SK-MEL-5 (cell line): ENCODE data around the gene SLIT3. TPM values are rescaled to one million over a fixed set of nuclear protein-coding genes. Genes with fewer than 3 reads are reported as not detected.

Experiments used
- DNase-seq: peaks from one replicate; pipeline ENCODE4 v3.0.0-alpha.2; 2016; ENCODE audit warnings: low read depth, low spot score
- in situ Hi-C: cut with HindIII; loops from 2 replicates; pipeline ENCODE4 v1.10.0; 2016; ENCODE audit warnings: low sequenced_read_pairs, high pct_unique_total_duplicates, low pct_unique_long_range_greater_than_20kb
- total RNA-seq: library from RNA; depleted of rRNA; stranded (reverse); fragments of >200 nt; shearing (Covaris generic); gene quantifications from 2 replicates; pipeline ENCODE4 v1.2.3, GENCODE V29; 2014

The SLIT3 gene
- total RNA-seq, 1 experiment from 2014 or later = 0.63 TPM

DNA sequence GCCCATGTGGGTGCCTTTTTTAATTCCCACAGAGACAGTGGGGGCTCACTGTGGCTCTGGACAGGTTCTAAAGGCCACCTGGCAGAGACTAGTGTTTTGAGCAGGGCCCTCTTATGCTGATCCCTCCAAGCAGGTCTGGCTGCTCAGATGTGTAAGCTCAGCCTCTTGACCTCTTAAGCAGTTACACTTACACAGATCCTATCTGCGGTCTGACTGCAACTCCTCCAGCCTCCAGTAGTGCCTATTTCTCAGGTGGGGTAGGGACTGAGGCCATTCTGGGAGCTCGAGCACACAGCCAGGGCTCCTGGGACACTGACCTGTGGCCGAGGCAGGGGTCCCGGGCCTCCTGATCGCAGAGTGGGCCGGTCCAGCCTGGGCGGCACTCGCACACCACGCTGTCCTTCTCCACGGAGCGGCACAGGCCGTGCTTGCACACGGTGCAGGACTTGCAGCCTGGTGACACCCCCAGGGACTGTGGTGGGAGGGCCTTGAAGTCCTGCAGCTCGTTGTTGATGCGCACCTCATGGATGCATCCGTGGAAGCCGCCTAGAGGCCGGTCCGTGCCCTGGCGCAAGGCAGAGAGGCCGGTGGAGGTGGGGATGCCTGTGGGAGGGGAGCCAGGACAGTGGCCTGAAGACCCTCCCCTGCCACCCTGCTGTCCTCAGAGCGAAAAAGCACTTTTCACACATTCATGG is 629.9 kb downstream of the SLIT3 start:
- DNase-seq = peak; percentile 11
- in situ Hi-C loops = no loop called here

DNA sequence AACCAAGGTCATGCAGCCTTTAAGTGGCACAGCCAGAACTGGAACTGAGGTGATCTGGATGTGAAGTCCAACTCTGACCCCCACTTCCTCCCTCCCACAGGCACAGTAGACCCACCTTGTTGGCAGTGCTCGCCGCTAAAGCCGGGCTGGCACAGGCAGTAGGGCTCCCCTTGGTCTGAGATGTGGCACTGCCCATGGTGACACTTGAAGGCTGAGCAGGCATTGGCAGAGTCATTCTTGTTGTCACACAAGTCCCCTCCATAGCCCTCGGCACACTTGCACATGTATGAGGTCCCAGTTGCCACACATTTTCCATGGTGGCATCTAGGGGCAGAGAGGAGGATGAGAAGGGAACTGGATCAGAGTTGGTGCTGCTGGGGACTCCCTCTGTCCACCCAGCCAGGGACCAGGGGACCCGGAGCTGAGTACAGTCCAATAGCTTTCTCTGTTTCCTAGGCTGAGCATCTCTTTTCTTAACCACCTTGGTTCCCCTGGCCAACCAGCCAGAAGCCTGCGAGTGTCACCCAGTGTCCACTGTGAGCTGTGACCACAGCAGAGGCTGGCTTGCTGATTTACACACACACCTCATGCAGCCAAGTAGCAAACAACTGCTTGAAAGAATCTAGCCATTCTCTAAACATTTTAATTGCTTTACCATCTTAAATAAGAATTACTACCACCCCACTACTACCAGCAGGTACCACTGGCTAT is 631.1 kb downstream of the SLIT3 start:
- DNase-seq = no peak
- in situ Hi-C loops = no loop called here

- in situ Hi-C loops = no loop called here
- DNase-seq = no peak
These were observed 631.8 kb downstream of the SLIT3 start for GRCh38 chr5:168669156-168669555.

DNA sequence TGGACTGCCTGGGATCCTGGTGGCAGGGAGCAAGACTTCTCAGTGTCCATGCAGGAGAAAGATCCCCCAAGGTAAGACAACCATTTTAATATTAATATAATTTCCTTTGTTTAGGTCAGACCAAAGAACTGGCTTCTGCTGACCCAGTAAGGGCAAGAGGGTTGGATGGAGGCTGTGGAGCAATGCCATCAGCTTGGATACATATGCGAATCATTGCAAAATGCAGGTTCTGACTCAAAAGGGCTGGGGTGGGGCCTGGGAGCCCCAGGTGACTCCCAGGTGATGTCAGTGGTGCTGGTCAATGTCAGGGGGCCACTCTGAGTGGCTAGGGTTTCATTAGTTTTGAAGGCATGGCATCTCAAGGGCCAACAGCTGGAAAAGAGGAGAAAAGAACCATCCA is 632.9 kb downstream of the SLIT3 start:
- no peak for DNase-seq
- in situ Hi-C loops = no loop called here

- in situ Hi-C loops = no loop called here
- DNase-seq = no peak
These were observed 633.6 kb downstream of the SLIT3 start for GRCh38 chr5:168667301-168667840.

DNA sequence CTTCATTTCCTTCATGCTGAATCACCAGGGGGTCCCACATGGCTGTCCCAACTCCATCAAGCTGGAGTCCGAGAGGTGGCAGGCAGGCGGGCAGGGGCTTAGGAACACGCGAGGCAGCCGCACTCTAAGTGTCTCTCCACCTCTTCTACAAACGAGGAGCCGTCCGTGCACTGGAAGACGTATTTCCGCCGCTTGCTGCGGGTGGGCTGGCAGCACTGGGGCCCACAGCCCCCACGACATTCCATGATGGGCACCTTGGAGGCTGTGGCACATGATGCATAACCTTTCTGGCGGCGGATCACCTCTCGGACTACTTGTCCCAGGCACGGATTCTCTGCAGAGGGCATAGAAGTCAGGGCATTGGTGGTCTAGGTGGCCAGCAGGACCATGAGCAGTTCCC is 634.6 kb downstream of the SLIT3 start:
- in situ Hi-C loops = no loop called here

GRCh38 chr5:168663276-168664004 is 637.5 kb downstream of the SLIT3 start:
- in situ Hi-C loops = no loop called here
- DNase-seq = no peak

More for the DNA sequence above, 634.6 kb downstream of the SLIT3 start:
- no peak for DNase-seq

GRCh38 chr5:168661593-168662485 is 639.1 kb downstream of the SLIT3 start:
- in situ Hi-C loops = no loop called here
- no peak for DNase-seq

GRCh38 chr5:168660691-168661090 is 640.2 kb downstream of the SLIT3 start:
- no peak for DNase-seq
- in situ Hi-C loops = no loop called here

GRCh38 chr5:168659286-168659847 is 641.6 kb downstream of the SLIT3 start:
- no peak for DNase-seq
- in situ Hi-C loops = no loop called here

GRCh38 chr5:168658394-168658793 is 642.5 kb downstream of the SLIT3 start:
- in situ Hi-C loops = no loop called here

DNA sequence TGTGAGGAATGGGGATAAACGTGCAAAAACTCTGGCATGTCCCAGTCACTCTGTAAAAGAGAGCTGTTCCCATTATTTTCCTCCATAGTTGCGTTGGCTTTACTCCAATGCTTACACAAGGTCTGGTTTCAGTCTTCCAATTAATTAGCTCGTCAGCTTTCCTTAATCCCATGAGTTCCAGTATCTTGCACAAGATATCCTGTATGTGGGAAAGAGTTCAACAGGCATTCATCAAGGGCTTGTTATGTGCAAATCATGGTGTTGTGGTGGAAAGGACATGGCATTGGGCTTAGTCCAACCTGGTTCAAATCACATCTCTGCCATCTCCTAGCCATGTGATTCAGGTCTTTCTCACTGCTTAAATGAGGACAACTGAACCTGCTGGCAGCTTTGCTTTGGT is 644.3 kb downstream of the SLIT3 start:
- DNase-seq = peak; percentile 82
- in situ Hi-C loops = no loop called here

More at GRCh38 chr5:168658394-168658793, 642.5 kb downstream of the SLIT3 start:
- no peak for DNase-seq

GRCh38 chr5:168655316-168655715 is 645.6 kb downstream of the SLIT3 start:
- in situ Hi-C loops = no loop called here
- no peak for DNase-seq

- in situ Hi-C loops = no loop called here
- no peak for DNase-seq
These were observed 646.7 kb downstream of the SLIT3 start for GRCh38 chr5:168654211-168654721.

- in situ Hi-C loops = no loop called here
- no peak for DNase-seq
These were observed 647.3 kb downstream of the SLIT3 start for GRCh38 chr5:168653626-168654025.

- in situ Hi-C loops = no loop called here
These were observed 649.3 kb downstream of the SLIT3 start for GRCh38 chr5:168651648-168652047.

DNA sequence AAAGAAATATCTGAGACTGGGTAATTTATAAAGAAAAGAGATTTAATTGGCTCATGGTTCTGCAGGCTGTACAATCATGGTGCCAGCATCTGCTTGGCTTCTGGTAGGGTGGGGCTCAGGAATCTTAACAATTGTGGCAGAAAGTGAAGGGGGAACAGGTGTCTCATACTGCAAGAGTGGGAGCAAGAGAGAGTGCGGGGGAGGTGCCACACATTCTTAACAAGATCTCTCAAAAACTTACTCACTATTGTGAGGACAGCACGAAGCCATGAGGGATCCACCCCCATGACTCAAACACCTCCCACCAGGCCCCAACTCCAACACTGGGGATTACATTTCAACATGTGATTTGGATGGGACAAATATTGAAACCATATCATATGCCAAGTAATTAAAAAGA is 651.6 kb downstream of the SLIT3 start:
- DNase-seq = no peak
- in situ Hi-C loops = no loop called here

More at GRCh38 chr5:168651648-168652047, 649.3 kb downstream of the SLIT3 start:
- no peak for DNase-seq
